HepG2 (cell line): ENCODE measurements around the gene GPR62. TPM values are rescaled to one million over a fixed set of nuclear protein-coding genes. Genes with fewer than 3 reads are reported as not detected.

Experiments used
- ATF1 ChIP-seq: IDR thresholded peaks from 2 replicates; pipeline ENCODE4 v1.6.1; 2016; ENCODE audit warnings: mild to moderate bottlenecking, control low read depth
- ATF7 ChIP-seq, 2 experiments: fragments of 450-650 bp in 1 of 2; sonication (generic) in 1 of 2; formaldehyde crosslinking in 1 of 2; IDR thresholded peaks; 2 replicates each; pipeline versions ENCODE4 v1.4.0 to v1.6.1; 2016 to 2020; ENCODE audit warnings: antibody characterized with exemption in 1 of 2, mild to moderate bottlenecking in 1 of 2, missing genetic modification reagents in 1 of 2
- MAZ ChIP-seq, 2 experiments: sonication (generic) in 1 of 2; formaldehyde crosslinking in 1 of 2; IDR thresholded peaks; 2 replicates each; pipeline versions ENCODE4 v1.5.0 to v1.6.1; 2012 to 2020; ENCODE audit warnings: low read depth in 2 of 2, mild to moderate bottlenecking in 2 of 2, borderline replicate concordance in 1 of 2, improper control_type of control experiment in 1 of 2, low read length in 1 of 2, missing genetic modification reagents in 1 of 2, moderate library complexity in 1 of 2
- NFIB ChIP-seq: sonication (generic); formaldehyde crosslinking; IDR thresholded peaks from 2 replicates; pipeline ENCODE4 v1.9.0; 2021; ENCODE audit warnings: missing genetic modification reagents, mild to moderate bottlenecking, borderline replicate concordance
- NRL ChIP-seq: sonication (generic); formaldehyde crosslinking; IDR thresholded peaks from 2 replicates; pipeline ENCODE4 v1.5.0; 2020; ENCODE audit warnings: missing genetic modification reagents, mild to moderate bottlenecking, moderate library complexity, borderline replicate concordance
- REPIN1 ChIP-seq: sonication (generic); formaldehyde crosslinking; IDR thresholded peaks from 2 replicates; pipeline ENCODE4 v1.8.0; 2022; ENCODE audit warnings: missing genetic modification reagents, low read depth, mild to moderate bottlenecking, borderline replicate concordance
- SOX6 ChIP-seq, 2 experiments: fragments of 450-650 bp in 1 of 2; sonication (generic) in 1 of 2; formaldehyde crosslinking in 1 of 2; IDR thresholded peaks; 2 replicates each; pipeline versions ENCODE4 v1.4.0 to v1.6.1; 2017 to 2020; ENCODE audit warnings: antibody characterized with exemption in 1 of 2, mild to moderate bottlenecking in 1 of 2, missing genetic modification reagents in 1 of 2
- ZSCAN25 ChIP-seq: sonication (generic); formaldehyde crosslinking; IDR thresholded peaks from 2 replicates; pipeline ENCODE4 v1.8.0; 2022; ENCODE audit warnings: mild to moderate bottlenecking, missing genetic modification reagents
- polyA plus RNA-seq, 8 experiments: library from polyadenylated mRNA; depleted of rRNA in 3 of 8; stranded (reverse) in 7 of 8; unstranded in 1 of 8; fragments of >200 nt; fragmentation: Illumina TruSeq in 4 of 8; extraction: Trizol in 4 of 8; gene quantifications; 2 replicates each; pipeline versions ENCODE4 v1.2.1 to v1.2.3, GENCODE V29; 2011 to 2016; ENCODE audit warnings: low read depth in 4 of 8, missing spikeins in 1 of 8, mixed read lengths in 1 of 8; ENCODE audit not compliant: insufficient read depth in 1 of 8
- total RNA-seq, 5 experiments: library from RNA; depleted of rRNA; stranded (reverse); fragments of >200 nt; fragmentation: Illumina TruSeq; extraction: Trizol; gene quantifications; 2 replicates each; pipeline ENCODE4 v1.2.3, GENCODE V29; 2016; ENCODE audit warnings: low read depth in 1 of 5
- TF ChIP-seq, protein P1 (sequence below): IDR thresholded peaks from 2 replicates; pipeline ENCODE4 v1.6.1; 2016; ENCODE audit warnings: low read depth, missing genetic modification reagents, missing compliant biosample characterization
- TF ChIP-seq, protein P2 (sequence below): sonication (generic); IDR thresholded peaks from 2 replicates; pipeline ENCODE4 v1.6.1; 2016; ENCODE audit warnings: low read depth, borderline replicate concordance
- TF ChIP-seq, protein P3 (sequence below): sonication (generic); formaldehyde crosslinking; IDR thresholded peaks from 2 replicates; pipeline ENCODE4 v1.4.0; 2020; ENCODE audit warnings: missing genetic modification reagents
- TF ChIP-seq, protein P4 (sequence below): sonication (generic); formaldehyde crosslinking; IDR thresholded peaks from 2 replicates; pipeline ENCODE4 v1.5.1; 2020; ENCODE audit warnings: mild to moderate bottlenecking, missing genetic modification reagents, moderate library complexity

Gene GPR62
- total and polyA plus RNA-seq, 2 of the 13 experiments (the other 11 are each of a cell fraction or from before 2014, with no cell fraction given) = not detected

DNA sequence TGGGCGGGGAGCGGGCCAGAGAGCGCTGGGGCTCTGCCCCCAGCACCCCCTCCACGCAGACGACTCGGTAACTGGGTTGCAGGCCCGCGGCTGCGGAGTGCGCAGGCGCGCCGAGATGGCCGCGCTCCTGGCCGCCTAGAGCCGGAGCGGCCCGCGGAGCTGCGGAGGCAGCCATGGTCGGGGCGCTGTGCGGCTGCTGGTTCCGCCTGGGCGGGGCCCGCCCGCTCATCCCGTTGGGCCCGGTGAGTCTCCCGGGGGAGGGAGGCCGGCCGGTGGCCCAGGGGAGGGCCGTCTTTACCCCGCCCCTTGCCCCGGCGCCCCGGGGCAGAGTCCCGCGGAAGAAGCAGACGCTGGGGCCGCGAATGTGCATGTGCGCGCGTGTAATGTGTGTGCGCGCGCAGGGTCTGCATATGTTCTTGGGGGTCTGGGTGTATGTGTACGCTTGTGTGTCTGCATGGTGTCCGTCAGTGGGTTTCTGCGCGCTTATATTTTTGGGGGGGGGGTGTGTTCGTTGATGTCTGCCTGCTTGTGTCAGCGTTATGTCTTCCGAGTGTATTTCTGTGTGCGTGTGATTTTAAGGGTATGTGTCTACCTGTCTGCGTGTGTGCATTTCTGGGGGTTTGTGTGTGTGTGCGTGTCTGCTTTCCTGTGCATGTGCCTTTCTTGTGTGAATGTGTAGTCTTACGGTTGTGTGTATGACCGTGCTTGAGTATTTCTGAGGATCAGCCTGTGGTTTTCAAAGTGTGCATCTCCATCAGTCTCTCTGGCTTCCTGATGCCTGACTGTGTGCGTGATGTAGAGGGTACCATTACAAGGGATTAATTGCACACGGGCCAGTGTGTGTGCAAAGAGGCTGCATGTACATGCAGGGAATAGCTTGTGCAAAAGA is 20.0 kb downstream of the GPR62 start, which contains the start of gene ABHD14A (continued):
- TF ChIP-seq, protein P1, sequence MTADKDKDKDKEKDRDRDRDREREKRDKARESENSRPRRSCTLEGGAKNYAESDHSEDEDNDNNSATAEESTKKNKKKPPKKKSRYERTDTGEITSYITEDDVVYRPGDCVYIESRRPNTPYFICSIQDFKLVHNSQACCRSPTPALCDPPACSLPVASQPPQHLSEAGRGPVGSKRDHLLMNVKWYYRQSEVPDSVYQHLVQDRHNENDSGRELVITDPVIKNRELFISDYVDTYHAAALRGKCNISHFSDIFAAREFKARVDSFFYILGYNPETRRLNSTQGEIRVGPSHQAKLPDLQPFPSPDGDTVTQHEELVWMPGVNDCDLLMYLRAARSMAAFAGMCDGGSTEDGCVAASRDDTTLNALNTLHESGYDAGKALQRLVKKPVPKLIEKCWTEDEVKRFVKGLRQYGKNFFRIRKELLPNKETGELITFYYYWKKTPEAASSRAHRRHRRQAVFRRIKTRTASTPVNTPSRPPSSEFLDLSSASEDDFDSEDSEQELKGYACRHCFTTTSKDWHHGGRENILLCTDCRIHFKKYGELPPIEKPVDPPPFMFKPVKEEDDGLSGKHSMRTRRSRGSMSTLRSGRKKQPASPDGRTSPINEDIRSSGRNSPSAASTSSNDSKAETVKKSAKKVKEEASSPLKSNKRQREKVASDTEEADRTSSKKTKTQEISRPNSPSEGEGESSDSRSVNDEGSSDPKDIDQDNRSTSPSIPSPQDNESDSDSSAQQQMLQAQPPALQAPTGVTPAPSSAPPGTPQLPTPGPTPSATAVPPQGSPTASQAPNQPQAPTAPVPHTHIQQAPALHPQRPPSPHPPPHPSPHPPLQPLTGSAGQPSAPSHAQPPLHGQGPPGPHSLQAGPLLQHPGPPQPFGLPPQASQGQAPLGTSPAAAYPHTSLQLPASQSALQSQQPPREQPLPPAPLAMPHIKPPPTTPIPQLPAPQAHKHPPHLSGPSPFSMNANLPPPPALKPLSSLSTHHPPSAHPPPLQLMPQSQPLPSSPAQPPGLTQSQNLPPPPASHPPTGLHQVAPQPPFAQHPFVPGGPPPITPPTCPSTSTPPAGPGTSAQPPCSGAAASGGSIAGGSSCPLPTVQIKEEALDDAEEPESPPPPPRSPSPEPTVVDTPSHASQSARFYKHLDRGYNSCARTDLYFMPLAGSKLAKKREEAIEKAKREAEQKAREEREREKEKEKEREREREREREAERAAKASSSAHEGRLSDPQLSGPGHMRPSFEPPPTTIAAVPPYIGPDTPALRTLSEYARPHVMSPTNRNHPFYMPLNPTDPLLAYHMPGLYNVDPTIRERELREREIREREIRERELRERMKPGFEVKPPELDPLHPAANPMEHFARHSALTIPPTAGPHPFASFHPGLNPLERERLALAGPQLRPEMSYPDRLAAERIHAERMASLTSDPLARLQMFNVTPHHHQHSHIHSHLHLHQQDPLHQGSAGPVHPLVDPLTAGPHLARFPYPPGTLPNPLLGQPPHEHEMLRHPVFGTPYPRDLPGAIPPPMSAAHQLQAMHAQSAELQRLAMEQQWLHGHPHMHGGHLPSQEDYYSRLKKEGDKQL (CRISPR knock-in tag) = no peak
- TF ChIP-seq SOX6 (IDR thresholded peaks at IDR 0.05) = no peak
- TF ChIP-seq SOX6 (CRISPR knock-in tag; IDR thresholded peaks at IDR 0.05) = no peak
- no peak for TF ChIP-seq NRL
- TF ChIP-seq, protein P2, sequence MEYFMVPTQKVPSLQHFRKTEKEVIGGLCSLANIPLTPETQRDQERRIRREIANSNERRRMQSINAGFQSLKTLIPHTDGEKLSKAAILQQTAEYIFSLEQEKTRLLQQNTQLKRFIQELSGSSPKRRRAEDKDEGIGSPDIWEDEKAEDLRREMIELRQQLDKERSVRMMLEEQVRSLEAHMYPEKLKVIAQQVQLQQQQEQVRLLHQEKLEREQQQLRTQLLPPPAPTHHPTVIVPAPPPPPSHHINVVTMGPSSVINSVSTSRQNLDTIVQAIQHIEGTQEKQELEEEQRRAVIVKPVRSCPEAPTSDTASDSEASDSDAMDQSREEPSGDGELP = no peak
- peak; percentile 18; the same call in 1 of the 2 replicates for TF ChIP-seq ZSCAN25 (CRISPR knock-in tag)
- TF ChIP-seq ATF1 (CRISPR knock-in tag) = no peak
- no peak for TF ChIP-seq NFIB (CRISPR knock-in tag)
- TF ChIP-seq MAZ (IDR thresholded peaks at IDR 0.05; ENCODE audit: borderline replicate concordance, low read depth, low read length) = peak; percentile 56; the same call in 1 of the 2 replicates
- no peak; the same call in 1 of the 2 replicates for TF ChIP-seq MAZ (CRISPR knock-in tag; IDR thresholded peaks at IDR 0.05; ENCODE audit: low read depth)
- TF ChIP-seq, protein P3, sequence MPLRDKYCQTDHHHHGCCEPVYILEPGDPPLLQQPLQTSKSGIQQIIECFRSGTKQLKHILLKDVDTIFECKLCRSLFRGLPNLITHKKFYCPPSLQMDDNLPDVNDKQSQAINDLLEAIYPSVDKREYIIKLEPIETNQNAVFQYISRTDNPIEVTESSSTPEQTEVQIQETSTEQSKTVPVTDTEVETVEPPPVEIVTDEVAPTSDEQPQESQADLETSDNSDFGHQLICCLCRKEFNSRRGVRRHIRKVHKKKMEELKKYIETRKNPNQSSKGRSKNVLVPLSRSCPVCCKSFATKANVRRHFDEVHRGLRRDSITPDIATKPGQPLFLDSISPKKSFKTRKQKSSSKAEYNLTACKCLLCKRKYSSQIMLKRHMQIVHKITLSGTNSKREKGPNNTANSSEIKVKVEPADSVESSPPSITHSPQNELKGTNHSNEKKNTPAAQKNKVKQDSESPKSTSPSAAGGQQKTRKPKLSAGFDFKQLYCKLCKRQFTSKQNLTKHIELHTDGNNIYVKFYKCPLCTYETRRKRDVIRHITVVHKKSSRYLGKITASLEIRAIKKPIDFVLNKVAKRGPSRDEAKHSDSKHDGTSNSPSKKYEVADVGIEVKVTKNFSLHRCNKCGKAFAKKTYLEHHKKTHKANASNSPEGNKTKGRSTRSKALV (CRISPR knock-in tag) = peak; percentile 16; the same call in 1 of the 2 replicates
- TF ChIP-seq, protein P4, sequence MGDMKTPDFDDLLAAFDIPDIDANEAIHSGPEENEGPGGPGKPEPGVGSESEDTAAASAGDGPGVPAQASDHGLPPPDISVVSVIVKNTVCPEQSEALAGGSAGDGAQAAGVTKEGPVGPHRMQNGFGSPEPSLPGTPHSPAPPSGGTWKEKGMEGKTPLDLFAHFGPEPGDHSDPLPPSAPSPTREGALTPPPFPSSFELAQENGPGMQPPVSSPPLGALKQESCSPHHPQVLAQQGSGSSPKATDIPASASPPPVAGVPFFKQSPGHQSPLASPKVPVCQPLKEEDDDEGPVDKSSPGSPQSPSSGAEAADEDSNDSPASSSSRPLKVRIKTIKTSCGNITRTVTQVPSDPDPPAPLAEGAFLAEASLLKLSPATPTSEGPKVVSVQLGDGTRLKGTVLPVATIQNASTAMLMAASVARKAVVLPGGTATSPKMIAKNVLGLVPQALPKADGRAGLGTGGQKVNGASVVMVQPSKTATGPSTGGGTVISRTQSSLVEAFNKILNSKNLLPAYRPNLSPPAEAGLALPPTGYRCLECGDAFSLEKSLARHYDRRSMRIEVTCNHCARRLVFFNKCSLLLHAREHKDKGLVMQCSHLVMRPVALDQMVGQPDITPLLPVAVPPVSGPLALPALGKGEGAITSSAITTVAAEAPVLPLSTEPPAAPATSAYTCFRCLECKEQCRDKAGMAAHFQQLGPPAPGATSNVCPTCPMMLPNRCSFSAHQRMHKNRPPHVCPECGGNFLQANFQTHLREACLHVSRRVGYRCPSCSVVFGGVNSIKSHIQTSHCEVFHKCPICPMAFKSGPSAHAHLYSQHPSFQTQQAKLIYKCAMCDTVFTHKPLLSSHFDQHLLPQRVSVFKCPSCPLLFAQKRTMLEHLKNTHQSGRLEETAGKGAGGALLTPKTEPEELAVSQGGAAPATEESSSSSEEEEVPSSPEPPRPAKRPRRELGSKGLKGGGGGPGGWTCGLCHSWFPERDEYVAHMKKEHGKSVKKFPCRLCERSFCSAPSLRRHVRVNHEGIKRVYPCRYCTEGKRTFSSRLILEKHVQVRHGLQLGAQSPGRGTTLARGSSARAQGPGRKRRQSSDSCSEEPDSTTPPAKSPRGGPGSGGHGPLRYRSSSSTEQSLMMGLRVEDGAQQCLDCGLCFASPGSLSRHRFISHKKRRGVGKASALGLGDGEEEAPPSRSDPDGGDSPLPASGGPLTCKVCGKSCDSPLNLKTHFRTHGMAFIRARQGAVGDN (CRISPR knock-in tag) = no peak; the same call in 1 of the 2 replicates
- TF ChIP-seq REPIN1 (CRISPR knock-in tag) = no peak
- no peak for TF ChIP-seq ATF7 (IDR thresholded peaks at IDR 0.05)
- TF ChIP-seq ATF7 (CRISPR knock-in tag; IDR thresholded peaks at IDR 0.05) = no peak
